HG02981 (cell line): ENCODE results near the gene CPNE4.

Experiments
- ATAC-seq: cut with Tn5 transposase; IDR thresholded peaks from one replicate; pipeline ENCODE4 v1.9.1; 2021; ENCODE audit warnings: mild to moderate bottlenecking, moderate library complexity; ENCODE audit not compliant: unreplicated experiment

The CPNE4 gene

DNA sequence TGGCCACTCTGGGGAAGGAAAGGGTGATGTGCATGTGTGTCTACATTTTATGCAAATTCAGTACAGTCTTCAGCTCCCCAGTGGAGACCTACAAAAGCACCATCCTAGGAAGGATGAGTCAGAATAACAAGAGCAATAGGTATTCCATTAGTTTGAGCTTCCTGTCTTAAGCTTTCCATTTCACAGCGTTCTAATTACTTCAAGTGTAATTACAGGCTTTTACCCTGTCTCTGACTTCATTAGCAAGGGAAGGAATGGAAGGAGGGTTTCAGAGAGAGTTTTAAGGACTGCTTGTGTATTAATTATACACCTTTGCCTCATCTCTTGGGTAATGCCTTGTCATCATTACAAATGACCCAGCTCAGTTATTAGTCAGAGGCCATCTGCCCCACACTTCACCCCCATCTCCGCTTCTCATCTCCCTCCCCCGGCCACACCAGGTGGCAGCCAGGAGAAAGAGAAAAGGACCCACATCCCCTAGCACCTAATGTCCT, 329.2 kb downstream of the CPNE4 start:
- peak; percentile 83 for ATAC-seq

DNA sequence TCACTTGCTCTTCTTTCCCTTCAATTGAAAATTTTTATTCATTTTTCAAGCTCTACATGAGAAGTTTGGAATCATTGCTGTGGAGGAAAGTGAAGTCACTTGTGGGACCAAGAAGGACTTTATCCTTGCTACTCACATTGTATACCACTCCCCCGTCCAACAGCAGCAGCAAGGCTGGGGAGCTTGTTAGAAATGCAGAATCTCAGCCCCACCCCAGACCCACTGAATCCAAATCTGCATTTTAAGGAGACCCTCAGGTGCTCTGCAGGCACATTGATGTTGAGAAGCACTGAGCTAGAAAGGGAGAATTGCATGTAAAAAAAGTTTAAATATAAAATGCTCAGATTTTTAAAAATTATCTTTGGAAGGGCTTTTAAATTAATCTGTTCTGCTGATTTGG, 329.7 kb downstream of the CPNE4 start:
- no peak for ATAC-seq

DNA sequence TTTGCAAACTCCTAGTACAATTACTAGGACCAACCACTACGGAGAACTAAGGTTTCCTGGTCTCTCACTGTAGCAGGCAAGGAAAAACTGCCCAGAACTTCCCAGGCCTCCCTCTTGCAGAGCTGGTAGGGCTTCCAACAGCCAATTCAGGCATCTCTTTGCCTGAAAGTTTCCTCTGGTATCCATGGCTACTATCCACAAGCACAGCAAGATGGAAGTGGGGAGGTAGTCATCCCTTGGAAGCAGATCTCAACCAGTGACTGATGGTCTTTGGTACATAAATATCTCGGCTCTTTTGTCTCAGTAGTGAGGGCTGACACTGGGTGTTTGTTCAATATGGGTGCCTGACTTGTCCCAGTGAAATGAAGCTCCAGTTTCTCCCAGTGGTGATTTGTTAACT, 330.7 kb downstream of the CPNE4 start:
- no peak for ATAC-seq

DNA sequence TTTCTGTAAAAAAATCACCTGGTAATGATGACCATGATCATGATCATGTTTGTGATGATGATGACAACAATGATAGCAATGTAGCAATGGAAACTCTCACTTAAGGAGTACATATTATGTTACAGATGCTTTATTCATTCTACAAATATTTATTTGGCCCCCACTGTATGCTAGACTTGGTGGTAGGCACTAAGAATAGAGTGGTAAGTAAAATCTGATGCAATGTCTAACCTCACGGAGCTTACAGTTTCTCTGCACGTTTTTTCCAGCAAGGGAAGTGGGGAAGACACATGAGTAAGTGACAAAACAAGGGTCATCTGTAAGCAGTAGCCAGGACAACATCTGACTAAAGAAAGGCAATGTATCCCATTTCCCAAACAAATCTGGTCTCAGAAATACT, 332.7 kb downstream of the CPNE4 start:
- ATAC-seq = no peak

DNA sequence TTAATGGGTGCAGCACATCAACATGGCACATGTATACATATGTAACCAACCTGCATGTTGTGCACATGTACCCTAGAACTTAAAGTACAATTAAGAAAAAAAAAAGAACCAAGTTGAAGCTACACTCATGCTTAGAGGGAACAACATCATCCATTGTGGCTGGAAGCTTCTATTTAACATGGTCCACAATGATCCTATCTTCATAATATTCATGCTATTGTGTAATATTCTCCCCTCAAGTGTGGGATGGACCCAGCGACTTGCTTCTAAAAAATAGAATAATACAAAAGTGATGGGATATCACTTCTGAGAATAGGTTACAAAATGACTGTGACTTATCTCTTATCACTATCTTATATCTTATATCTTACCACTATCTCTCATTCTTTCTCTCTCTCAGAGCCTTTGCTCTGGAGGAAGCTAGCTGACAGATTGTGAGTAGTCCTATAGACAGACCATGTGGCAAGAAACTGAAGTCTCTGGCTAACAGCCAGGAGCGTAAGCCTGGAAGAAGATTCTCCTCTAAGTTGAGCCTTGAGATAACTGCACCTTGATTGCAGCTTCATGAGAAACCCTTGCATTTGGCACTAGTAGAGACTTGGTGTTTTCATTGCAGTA, 333.6 kb downstream of the CPNE4 start:
- no peak for ATAC-seq

DNA sequence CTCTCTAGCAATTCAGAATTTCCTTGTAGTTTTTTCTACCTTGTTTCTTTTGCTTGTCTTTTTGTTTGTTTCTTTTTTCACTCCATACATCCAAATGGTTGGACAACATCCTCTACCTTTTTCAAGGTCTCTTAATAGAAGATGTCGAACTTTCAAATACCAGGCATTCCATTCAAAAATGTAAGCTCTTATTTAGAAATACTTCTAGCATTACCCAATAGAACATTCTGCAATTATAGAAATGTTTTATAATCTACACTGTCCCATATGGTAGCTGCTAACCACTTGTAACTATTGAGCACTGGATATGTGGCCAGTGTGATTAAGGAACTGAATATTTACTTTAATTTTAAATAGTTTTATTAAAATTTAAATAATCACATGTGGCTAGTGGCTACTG, 335.8 kb downstream of the CPNE4 start:
- ATAC-seq = no peak

DNA sequence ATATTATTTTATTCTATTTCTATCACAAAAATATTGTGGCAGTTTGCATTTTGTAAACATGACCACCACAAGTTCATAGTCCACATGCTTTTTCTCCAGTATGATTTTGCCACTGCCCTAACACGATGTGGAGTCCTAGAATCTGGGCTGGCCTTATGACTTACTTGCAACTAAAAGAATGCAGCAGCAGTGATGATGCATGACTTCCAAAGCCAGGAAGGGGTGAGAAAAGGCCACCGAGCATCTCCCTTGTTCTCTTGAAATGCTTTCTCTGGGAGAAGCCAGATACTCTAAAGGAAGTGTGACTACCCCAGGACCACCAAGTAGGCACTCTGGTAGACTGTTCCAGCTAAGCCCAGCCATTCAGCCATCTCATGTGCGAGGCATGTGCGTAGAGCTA, 340.4 kb downstream of the CPNE4 start:
- no peak for ATAC-seq

DNA sequence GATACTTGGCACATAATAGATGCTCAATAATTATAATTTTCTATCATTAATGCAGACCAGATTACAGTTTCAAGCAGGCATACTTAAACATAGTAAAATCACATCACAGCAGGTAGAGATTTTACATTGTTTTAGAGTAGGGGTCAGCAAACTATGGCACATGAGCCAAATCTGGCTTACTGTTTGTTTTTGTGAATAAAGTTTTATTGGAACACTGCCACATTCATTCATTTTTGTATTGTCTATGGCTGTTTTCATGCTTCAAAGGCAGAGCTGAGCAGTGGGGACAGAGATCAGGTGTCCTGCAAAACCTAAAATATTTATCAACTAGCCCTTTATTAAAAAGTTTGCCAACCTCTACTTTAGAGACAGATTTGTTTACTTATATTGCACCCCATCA, 342.5 kb downstream of the CPNE4 start:
- ATAC-seq = no peak

DNA sequence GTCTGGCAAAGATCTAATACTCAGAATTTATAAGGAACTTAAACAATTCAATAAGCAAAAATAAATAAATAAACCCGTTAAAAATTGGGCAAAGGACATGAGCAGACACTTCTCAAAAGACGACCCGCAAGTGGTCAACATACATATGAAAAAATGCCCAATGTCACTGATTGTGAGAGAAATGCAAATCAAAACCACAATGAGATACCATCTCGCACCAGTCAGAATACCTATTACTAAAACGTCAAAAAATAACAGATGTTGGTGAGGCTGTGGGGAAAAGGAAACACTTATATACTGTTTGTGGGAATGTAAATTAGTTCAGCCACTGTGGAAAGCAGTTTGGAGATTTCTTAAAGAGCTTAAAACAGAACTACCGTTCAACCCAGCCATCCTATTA, 344.0 kb downstream of the CPNE4 start:
- peak; percentile 74 for ATAC-seq

DNA sequence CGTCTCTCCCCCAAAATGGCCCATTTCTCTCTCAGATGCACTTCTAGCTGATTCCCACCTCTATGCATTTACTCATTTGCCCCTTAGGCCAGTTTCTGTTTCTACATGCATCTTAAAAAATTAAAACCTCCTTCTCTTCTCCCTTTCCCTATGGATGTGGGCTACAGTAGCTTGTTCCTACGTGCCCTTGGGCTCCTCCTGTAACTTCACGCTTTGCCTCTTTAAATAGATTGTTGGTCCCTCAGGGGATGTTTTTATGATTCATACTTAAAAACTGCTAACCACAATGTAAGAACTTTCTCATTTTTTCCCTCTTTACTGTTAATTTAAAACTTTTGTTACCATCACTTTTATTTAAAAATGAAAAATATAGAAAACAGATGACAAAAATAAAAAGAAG, 346.4 kb downstream of the CPNE4 start:
- no peak for ATAC-seq

DNA sequence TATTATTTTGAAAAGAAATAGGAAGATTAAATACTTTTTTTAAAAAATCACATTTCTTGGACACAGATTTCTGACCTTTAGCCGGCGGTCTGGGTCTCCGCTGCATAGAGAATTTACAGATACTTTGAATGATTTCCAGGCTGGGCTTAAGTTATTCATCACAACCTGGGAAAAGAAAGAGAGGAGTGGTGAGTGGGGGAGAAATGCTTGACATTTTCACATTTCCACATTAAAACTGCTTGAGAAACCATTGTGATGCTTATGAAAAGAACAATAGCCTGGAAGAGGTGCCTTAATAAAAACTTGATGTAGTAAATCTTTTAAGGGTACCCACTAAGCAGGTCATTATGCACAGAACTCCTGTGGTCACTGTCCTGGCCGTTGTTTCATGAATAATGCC, 365.2 kb downstream of the CPNE4 start:
- no peak for ATAC-seq

DNA sequence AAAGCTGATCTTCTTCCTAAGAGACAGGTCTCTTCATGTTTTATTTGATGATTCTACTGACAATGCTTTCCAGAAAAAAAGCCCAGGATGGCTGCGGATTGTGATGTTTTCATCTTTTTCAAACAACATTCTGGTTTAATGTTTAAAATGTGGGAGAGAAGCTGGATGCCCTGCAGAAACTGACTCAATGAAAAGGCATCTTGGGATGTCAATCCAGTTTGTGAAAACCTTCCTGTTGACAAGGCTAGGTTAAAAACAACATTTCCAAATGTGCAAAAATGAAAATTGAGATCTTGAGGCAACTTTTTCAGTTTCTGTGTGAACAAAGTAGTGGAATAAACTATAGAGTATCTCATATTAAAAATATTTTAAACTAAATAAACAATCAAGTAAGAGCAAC, 376.0 kb downstream of the CPNE4 start:
- no peak for ATAC-seq

DNA sequence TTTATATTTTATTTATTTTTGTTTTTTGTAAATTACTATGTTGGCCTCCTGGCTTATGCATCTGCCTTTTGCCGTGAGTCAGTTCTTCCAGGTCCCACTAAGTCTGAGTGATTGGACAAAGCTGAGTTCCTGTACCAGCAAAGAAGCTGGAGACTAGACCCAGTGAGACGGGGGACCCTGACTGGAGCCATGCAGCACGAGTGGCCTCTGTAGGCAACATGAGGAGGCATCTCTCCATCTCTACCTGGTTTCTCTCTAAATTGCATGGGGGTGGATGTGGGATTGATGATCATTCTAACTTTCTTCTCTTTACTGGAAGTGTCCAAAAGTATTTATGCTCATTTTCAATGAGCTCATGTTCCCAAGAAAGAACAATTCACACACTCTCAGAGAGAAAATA, 376.7 kb downstream of the CPNE4 start:
- no peak for ATAC-seq

DNA sequence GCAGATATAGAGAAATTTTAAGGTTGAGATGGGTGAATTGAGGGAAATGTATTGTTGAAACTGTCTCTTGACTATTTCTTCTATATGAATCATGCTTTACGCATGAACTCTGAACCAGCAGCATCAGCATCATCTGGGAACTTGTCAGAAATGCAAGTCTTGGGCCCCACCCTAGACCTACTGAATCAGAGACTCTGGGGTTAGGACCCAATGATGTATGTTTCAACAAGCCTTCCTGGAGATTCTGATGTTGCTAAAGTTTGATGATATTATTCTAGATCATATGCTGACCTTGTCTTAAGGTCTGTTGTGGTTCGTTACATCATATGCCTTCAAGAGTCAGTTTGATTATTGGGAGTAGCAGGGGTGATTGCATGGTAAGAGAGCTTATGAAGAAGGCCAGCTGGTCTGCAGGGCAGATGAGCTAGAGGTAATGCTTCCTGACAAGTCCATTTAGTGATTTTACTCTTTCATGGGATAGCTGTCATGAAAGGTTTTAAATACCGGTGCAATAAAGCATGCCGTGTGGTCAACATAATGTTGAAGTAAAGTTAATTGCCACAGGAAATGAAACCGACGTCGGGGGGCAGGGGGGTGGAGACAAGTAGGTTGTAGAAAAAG, 379.6 kb downstream of the CPNE4 start:
- no peak for ATAC-seq

DNA sequence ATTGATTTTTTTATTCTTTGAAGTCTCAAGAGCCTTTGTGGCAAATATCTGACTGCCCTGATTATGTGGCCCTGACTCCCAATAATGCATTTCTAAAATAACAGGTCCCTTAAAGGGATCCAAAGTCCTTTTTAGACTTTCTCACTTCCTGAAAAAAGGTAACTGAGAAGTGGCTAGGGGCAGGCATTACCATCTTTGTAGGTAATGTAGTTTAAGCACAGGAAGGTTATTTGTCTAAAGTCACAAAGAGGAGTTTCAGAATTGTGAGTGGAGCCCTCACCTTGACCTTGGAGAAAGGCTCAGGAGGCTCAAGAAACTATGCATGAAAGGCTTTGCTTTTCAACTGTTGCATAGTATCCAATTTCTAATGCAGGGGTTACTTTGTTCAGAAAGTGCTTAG, 389.2 kb downstream of the CPNE4 start:
- no peak for ATAC-seq

DNA sequence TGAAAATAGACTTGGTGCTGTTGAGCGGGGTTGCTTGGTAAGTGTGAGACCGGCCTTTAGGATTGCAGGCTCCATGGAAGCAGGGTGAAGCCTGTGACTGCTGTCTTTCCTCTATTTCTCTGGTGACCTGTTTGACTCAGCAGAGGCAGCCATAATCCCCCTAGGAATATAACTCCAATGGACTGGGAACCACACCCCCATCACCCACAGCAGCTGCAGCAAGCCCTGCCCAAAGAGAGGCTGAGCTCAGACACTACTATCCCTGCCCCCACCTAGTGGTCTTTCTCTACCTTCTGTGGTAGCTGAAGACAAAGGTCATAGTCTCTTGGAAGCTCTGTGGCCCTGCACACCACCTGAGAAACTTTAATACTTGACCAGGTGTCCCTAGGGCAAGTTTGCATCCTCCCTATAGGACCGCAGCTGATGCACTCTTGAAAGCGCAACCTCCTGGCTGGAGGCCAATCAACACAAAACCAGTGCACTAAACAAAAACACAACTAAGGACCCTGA, 398.5 kb downstream of the CPNE4 start:
- ATAC-seq = no peak

DNA sequence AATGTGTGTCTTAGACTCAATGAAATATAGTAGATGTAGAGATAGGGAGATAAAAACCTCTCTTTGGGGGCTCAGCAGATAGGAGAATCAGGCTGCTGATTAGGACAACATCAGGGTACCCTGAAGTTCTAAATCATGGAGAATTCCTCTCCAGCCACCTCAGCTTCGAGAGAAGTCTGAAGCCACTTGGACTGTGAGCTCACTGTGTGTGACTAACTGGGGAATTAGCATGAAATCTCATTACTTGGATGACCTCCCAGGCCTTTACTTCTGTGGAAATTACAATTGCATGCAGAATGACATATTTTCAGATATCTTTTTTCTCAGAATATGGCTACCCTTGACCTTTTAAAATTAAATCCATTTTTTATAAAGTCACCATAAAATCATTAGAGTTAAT, 404.0 kb downstream of the CPNE4 start:
- no peak for ATAC-seq

DNA sequence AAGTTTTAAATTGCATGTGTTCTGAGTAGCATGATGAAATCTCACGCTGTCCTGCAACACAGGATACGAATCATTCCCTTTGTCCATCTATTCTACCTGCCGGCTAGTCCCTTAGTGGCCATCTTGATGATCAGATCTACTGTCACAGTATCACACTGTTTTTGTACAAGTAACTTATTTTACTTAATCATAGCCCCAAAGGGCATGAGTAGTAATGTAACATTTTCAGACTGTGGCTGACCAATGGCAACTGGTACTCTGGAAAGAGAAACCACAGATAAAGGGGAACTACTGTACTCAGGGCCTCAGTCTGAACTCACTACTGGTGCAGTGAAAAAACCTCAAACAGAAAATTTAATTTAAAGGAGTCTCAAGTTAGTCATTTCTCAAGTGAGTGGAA, 404.7 kb downstream of the CPNE4 start:
- peak; percentile 98 for ATAC-seq

DNA sequence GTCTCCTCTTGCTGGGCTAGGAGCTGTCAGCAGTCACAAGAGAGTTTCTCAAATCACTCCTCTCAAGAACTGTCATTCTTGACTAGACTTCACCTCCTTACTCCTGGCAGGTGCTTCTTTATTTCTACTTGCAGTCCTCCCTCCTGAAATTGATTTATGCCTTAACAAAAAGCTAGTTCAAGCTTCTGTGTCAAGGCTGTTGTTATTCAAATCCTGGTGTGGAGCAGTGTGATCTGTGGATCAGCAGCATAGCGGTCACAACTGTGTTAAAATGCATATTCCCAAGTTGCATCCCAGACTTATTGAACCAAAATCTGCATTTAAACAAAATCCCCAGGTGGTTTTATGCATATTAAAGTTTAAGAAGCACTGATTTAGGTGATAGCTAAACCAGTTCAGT, 411.4 kb downstream of the CPNE4 start:
- ATAC-seq = no peak

DNA sequence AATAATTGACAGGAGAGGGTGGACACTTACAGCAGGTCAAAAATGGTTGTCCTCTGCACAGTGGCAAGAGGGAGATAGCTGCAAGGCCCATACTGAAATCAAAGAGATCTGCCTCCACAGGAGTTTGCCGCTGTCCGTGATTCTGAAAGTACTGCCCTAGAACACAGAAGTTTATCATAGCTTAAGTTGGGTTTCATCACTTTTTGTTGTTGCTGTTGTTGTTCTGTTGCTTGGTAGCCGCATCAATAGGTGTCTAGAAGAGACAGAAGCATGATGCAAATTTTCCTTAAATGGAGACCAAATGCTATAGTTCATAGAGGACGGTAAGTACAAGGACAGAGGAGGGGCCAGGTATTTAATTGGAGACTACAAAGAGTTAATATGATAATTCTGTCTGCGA, 412.1 kb downstream of the CPNE4 start:
- ATAC-seq = no peak

DNA sequence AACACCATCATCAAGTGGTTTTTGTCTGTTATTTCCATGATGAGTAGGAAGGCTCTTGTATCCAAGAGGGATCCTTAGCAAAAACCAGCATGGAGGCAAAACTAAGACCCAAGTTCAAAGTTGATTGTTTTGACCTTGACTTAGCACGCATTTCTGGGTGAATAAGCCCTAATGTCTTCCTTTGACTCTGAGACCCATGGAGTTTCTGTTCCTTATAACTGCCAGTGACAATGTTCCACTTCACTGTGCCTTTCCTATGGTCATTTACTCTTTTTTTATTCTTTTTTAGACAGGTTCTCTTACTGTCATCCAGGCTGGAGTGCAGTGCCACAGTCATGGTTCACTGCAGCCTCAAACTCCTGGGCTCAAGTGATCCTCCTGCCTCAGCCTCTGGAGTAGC, 413.8 kb downstream of the CPNE4 start:
- ATAC-seq = no peak

DNA sequence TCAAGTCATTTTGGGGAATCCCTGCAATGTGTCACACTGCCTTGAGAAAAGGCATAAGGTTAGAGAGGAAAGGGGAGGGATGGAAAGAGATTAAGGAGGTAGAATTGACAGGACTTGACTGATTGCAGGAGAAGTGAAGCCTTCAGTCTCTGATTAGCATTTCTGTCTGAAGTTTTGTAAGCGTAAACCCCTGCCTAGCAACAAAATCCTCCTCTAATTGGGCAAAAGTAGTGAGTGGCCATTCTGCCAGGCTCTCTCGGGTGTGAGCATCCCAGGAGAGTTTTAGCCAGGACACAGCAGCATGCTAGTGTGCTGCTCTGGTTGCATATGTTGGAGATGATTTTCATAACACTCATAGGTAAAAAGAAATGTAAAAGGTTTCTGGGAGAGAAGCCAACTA, 415.0 kb downstream of the CPNE4 start:
- no peak for ATAC-seq

DNA sequence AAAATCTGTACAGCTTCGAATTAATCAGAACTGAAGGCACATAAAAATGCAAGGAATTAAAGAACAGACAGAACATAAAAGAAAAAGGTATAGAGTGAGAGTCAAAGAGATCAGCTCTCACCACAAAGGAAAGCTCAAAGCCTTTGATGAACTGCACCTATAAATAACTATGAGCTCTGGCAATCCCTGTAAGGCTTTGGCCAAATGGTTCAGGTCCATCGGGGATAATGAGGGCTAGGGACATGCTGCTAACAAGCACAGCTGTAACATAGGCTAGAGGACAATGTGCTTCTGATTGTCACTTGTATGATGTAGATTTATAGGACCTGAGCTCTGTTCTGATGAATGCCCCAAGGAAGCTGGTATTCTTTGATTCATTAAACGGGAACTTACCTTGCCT, 418.1 kb downstream of the CPNE4 start:
- ATAC-seq = no peak
